H9 (cell line): ENCODE data around the gene CASP14. TPM values are rescaled to one million over a fixed set of nuclear protein-coding genes. Genes with fewer than 3 reads are reported as not detected.

ENCODE experiments used
- DNase-seq: peaks from one replicate; pipeline ENCODE4 v3.0.0-alpha.2; 2017
- H2AFZ ChIP-seq: one replicate; pipeline ENCODE4 v1.6.1; 2013; ENCODE audit warnings: mild to moderate bottlenecking, low read length, control low read depth, moderate library complexity
- H2AK5ac ChIP-seq: 2 replicates; pipeline ENCODE4 v1.6.1; 2013; ENCODE audit warnings: low read length, control low read depth, mixed read lengths; ENCODE audit not compliant: insufficient read length
- H2BK120ac ChIP-seq: one replicate; pipeline ENCODE4 v1.6.1; 2013; ENCODE audit warnings: low read depth, mild to moderate bottlenecking, low read length, control low read depth, inconsistent platforms; ENCODE audit not compliant: poor library complexity, severe bottlenecking
- H2BK12ac ChIP-seq: 2 replicates; pipeline ENCODE4 v1.6.1; 2013; ENCODE audit warnings: low read length, control low read depth, mixed read lengths, low read depth; ENCODE audit not compliant: insufficient read length
- H2BK15ac ChIP-seq: 2 replicates; pipeline ENCODE4 v1.6.1; 2013; ENCODE audit warnings: low read depth, low read length, control low read depth
- H2BK20ac ChIP-seq: one replicate; pipeline ENCODE4 v1.6.1; 2013; ENCODE audit warnings: low read depth, mild to moderate bottlenecking, low read length, control low read depth, inconsistent platforms; ENCODE audit not compliant: poor library complexity, severe bottlenecking
- H2BK5ac ChIP-seq: 2 replicates; pipeline ENCODE4 v1.6.1; 2013; ENCODE audit warnings: low read length, control low read depth, mixed read lengths; ENCODE audit not compliant: insufficient read length
- H3K14ac ChIP-seq: 2 replicates; pipeline ENCODE4 v1.6.1; 2013; ENCODE audit warnings: low read length, control low read depth; ENCODE audit not compliant: insufficient read depth
- H3K18ac ChIP-seq: 2 replicates; pipeline ENCODE4 v1.6.1; 2013; ENCODE audit warnings: low read depth, mild to moderate bottlenecking, mixed read lengths, low read length, control low read depth; ENCODE audit not compliant: insufficient read length
- H3K23ac ChIP-seq: 2 replicates; pipeline ENCODE4 v1.6.1; 2013; ENCODE audit warnings: low read length, control low read depth, mixed read lengths, low read depth; ENCODE audit not compliant: insufficient read length
- H3K23me2 ChIP-seq: 2 replicates; pipeline ENCODE4 v1.6.1; 2013; ENCODE audit warnings: low read depth, mild to moderate bottlenecking, mixed read lengths, low read length, control low read depth; ENCODE audit not compliant: insufficient read length, poor library complexity, severe bottlenecking
- H3K27ac ChIP-seq: 2 replicates; pipeline ENCODE4 v1.5.1; 2013; ENCODE audit warnings: low read length, control low read depth, mixed read lengths, low read depth; ENCODE audit not compliant: insufficient read length
- H3K27me3 ChIP-seq: 2 replicates; pipeline ENCODE4 v1.6.1; 2013; ENCODE audit warnings: low read length, control low read depth, inconsistent platforms; ENCODE audit not compliant: insufficient read depth
- H3K4ac ChIP-seq: 2 replicates; pipeline ENCODE4 v1.6.1; 2013; ENCODE audit warnings: low read depth, mild to moderate bottlenecking, control low read depth, inconsistent platforms, low read length, moderate library complexity
- H3K4me1 ChIP-seq: 2 replicates; pipeline ENCODE4 v1.6.1; 2013; ENCODE audit warnings: low read length, control low read depth, inconsistent platforms; ENCODE audit not compliant: insufficient read depth
- H3K4me2 ChIP-seq: 2 replicates; pipeline ENCODE4 v1.6.1; 2013; ENCODE audit warnings: low read length, control low read depth, mixed read lengths; ENCODE audit not compliant: insufficient read length, insufficient read depth
- H3K56ac ChIP-seq: 2 replicates; pipeline ENCODE4 v1.6.1; 2013; ENCODE audit warnings: low read depth, mild to moderate bottlenecking, mixed read lengths, low read length, control low read depth; ENCODE audit not compliant: insufficient read length
- H3K79me1 ChIP-seq: 2 replicates; pipeline ENCODE4 v1.6.1; 2013; ENCODE audit warnings: low read depth, mild to moderate bottlenecking, moderate library complexity, low read length, control low read depth, inconsistent platforms; ENCODE audit not compliant: insufficient read depth, poor library complexity, severe bottlenecking
- H3K79me2 ChIP-seq: 2 replicates; pipeline ENCODE4 v1.6.1; 2013; ENCODE audit warnings: low read length, control low read depth, inconsistent platforms; ENCODE audit not compliant: insufficient read depth
- H3K9ac ChIP-seq: 2 replicates; pipeline ENCODE4 v1.6.1; 2013; ENCODE audit warnings: low read length, control low read depth, mixed read lengths; ENCODE audit not compliant: insufficient read length; ENCODE audit errors: extremely low read depth
- H3K9me3 ChIP-seq: one replicate; pipeline ENCODE4 v1.6.1; 2013; ENCODE audit warnings: low read depth, low read length, inconsistent platforms; ENCODE audit not compliant: control insufficient read depth
- H3T11ph ChIP-seq: one replicate; pipeline ENCODE4 v1.6.1; 2013; ENCODE audit warnings: mild to moderate bottlenecking, low read length, control low read depth, inconsistent platforms
- H4K20me1 ChIP-seq: one replicate; pipeline ENCODE4 v1.6.1; 2013; ENCODE audit not compliant: control insufficient read depth, insufficient read length, insufficient read depth
- H4K5ac ChIP-seq: 2 replicates; pipeline ENCODE4 v1.6.1; 2013; ENCODE audit warnings: low read depth, mild to moderate bottlenecking, mixed read lengths, low read length, control low read depth; ENCODE audit not compliant: insufficient read length
- H4K8ac ChIP-seq: replicated peaks from 2 replicates; pipeline ENCODE4 v1.6.1; 2013; ENCODE audit warnings: low read length, control low read depth, mixed read lengths, low read depth; ENCODE audit not compliant: insufficient read length
- H4K91ac ChIP-seq: 2 replicates; pipeline ENCODE4 v1.6.1; 2013; ENCODE audit warnings: low read depth, mild to moderate bottlenecking, moderate library complexity, mixed read lengths, low read length, control low read depth; ENCODE audit not compliant: insufficient read length
- H3K27ac Mint-ChIP-seq, 3 experiments: 2 replicates in 2 of 3; 3 replicates in 1 of 3; pipeline ENCODE4 v1.8.0; 2020 to 2021; ENCODE audit warnings: mixed read lengths in 3 of 3, mild to moderate bottlenecking in 1 of 3, moderate library complexity in 1 of 3
- H3K27me3 Mint-ChIP-seq: 2 replicates; pipeline ENCODE4 v1.8.0; 2021; ENCODE audit warnings: low read depth, mild to moderate bottlenecking, moderate library complexity, mixed read lengths
- H3K36me3 Mint-ChIP-seq, 3 experiments: 2 replicates in 2 of 3; 3 replicates in 1 of 3; pipeline ENCODE4 v1.8.0; 2020 to 2021; ENCODE audit warnings: low read depth in 3 of 3, mixed read lengths in 3 of 3; ENCODE audit not compliant: insufficient read depth in 1 of 3
- H3K4me1 Mint-ChIP-seq, 2 experiments: 2 replicates each; pipeline ENCODE4 v1.8.0; 2020; ENCODE audit warnings: mixed read lengths in 2 of 2
- H3K4me3 Mint-ChIP-seq, 2 experiments: 2 replicates in 1 of 2; 3 replicates in 1 of 2; pipeline ENCODE4 v1.8.0; 2020 to 2021; ENCODE audit warnings: mild to moderate bottlenecking in 2 of 2, mixed read lengths in 2 of 2, moderate library complexity in 1 of 2
- H3K9me3 Mint-ChIP-seq, 2 experiments: 2 replicates in 1 of 2; 3 replicates in 1 of 2; pipeline ENCODE4 v1.8.0; 2020; ENCODE audit warnings: mild to moderate bottlenecking in 2 of 2, mixed read lengths in 2 of 2, moderate library complexity in 1 of 2
- CTCF ChIP-seq: fragments of 200-600 bp; sonication (generic); conservative IDR thresholded peaks from 3 replicates; pipeline ENCODE4 v1.8.0; 2021; ENCODE audit warnings: antibody characterized with exemption, mild to moderate bottlenecking
- whole genome bisulfite sequencing: extraction: QIAGEN DNeasy Blood & Tissue Kit; methylation state at CpG from one replicate; pipeline ENCODE4 v1.1.7; 2013; ENCODE audit warnings: missing lambda C conversion rate, low lambda C conversion rate, mixed read lengths; ENCODE audit not compliant: insufficient read length; ENCODE audit errors: extremely low coverage; 5-methylcytosine and 5-hydroxymethylcytosine counted together
- total RNA-seq: library from RNA; stranded (reverse); gene quantifications from 2 replicates; pipeline ENCODE4 v1.2.1, GENCODE V29; 2021

Gene CASP14
- total RNA-seq, 1 experiment from 2014 or later = not detected

DNA sequence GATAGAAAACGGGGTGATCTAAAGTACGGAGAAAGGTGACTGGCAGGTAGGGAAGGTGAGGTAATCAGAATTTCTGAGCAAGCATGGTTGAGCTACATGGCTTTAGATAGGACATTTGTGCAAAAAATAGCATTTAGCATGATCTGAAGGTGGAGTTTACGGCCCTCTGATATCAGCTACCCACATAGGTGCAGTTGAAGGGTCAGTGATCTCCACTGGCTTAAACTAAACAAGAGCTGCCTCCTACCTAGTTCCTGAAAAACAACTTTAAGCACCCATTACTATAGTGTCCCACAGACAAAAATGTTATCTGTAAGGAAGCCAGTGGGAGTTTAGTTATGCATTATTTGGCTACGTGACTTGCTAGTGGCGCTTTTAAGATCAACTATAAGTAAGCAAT lies 1.2 kb upstream of the CASP14 start:
- no peak overlapping the region for H3K14ac ChIP-seq
- WGBS = no CpG with 5 or more reads among the region's 5 CpGs
- H3K27ac Mint-ChIP-seq = no peak overlapping the region
- no peak overlapping the region for H3K23ac ChIP-seq
- no peak overlapping the region for H3K4me2 ChIP-seq
- no peaks in the 10 kb centered on the region for H3K79me2 ChIP-seq
- no peak overlapping the region for H2BK12ac ChIP-seq
- no peaks in the 10 kb centered on the region for H4K20me1 ChIP-seq
- no peak overlapping the region for H3T11ph ChIP-seq
- H3K4me3 Mint-ChIP-seq = no peak overlapping the region
- no peak overlapping the region for H4K5ac ChIP-seq
- H3K9ac ChIP-seq = no peak overlapping the region
- H2AK5ac ChIP-seq = no peak overlapping the region
- H2BK15ac ChIP-seq = no peak overlapping the region
- H3K79me1 ChIP-seq = no peaks in the 10 kb centered on the region
- no peak overlapping the region for H3K18ac ChIP-seq
- peaks cover 1% of the 10 kb centered on the region for H3K27me3 Mint-ChIP-seq
- H3K4ac ChIP-seq = no peak overlapping the region
- H2BK20ac ChIP-seq = no peak overlapping the region
- no peaks in the 10 kb centered on the region for H3K27me3 ChIP-seq
- no peaks in the 10 kb centered on the region for H3K23me2 ChIP-seq
- no peak overlapping the region for H4K8ac ChIP-seq
- H4K91ac ChIP-seq = no peak overlapping the region
- H3K9me3 Mint-ChIP-seq = peaks cover 17 to 96% of the 10 kb centered on the region in 2 experiments
- no peak overlapping the region for H3K56ac ChIP-seq
- no peaks in the 10 kb centered on the region for H3K9me3 ChIP-seq
- TF ChIP-seq CTCF = no peak
- H2BK120ac ChIP-seq = no peak overlapping the region
- H2AFZ ChIP-seq = no peak overlapping the region
- H2BK5ac ChIP-seq = no peak overlapping the region
- DNase-seq = no peak
- peaks cover 0 to 34% (median 8%) of the 10 kb centered on the region in 3 experiments; a peak in 4 of 7 replicates for H3K36me3 Mint-ChIP-seq
- no peak overlapping the region for H3K27ac ChIP-seq
- no peaks in the 10 kb centered on the region for H3K4me1 Mint-ChIP-seq
- no peaks in the 10 kb centered on the region for H3K4me1 ChIP-seq
